GM12878 (cell line): ENCODE data around the gene KCNQ1OT1. TPM values are rescaled to one million over a fixed set of nuclear protein-coding genes. Genes with fewer than 3 reads are reported as not detected.

Experiments used
- BHLHE40 ChIP-seq, 2 experiments: fragments of 450-650 bp in 1 of 2; IDR thresholded peaks; 2 replicates each; pipeline ENCODE4 v1.6.1; 2011 to 2017; ENCODE audit warnings: low read depth in 2 of 2, borderline replicate concordance in 1 of 2, improper control_type of control experiment in 1 of 2, low read length in 1 of 2, mild to moderate bottlenecking in 1 of 2
- CREB1 ChIP-seq: IDR thresholded peaks from 2 replicates; pipeline ENCODE4 v1.6.1; 2012; ENCODE audit warnings: low read depth, mild to moderate bottlenecking, inconsistent platforms
- ETV6 ChIP-seq, 2 experiments: fragments of 450-650 bp in 1 of 2; IDR thresholded peaks in 1 of 2; conservative IDR thresholded peaks in 1 of 2; 2 replicates each; pipeline ENCODE4 v1.6.1; 2014; ENCODE audit warnings: antibody characterized with exemption in 1 of 2, borderline replicate concordance in 1 of 2, low read depth in 1 of 2, mild to moderate bottlenecking in 1 of 2, moderate library complexity in 1 of 2
- IKZF1 ChIP-seq: fragments of 450-650 bp; conservative IDR thresholded peaks from 2 replicates; pipeline ENCODE4 v1.6.1; 2017; ENCODE audit warnings: antibody characterized with exemption, mild to moderate bottlenecking
- POLR2AphosphoS2 ChIP-seq: IDR thresholded peaks from 2 replicates; pipeline ENCODE4 v1.6.1; 2011; ENCODE audit warnings: low read depth, mild to moderate bottlenecking, low read length, improper control_type of control experiment, moderate library complexity
- POLR2AphosphoS5 ChIP-seq: IDR thresholded peaks from 2 replicates; pipeline ENCODE4 v1.6.1; 2011; ENCODE audit warnings: mild to moderate bottlenecking, low read length, inconsistent platforms
- RAD21 ChIP-seq: IDR thresholded peaks from 2 replicates; pipeline ENCODE4 v1.6.1; 2011; ENCODE audit warnings: mild to moderate bottlenecking, low read depth, low read length, moderate library complexity; ENCODE audit not compliant: insufficient read depth
- YBX1 ChIP-seq: fragments of 450-650 bp; IDR thresholded peaks from 2 replicates; pipeline ENCODE4 v1.6.1; 2016; ENCODE audit warnings: antibody characterized with exemption
- polyA plus RNA-seq, 11 experiments: library from polyadenylated mRNA; depleted of rRNA in 4 of 11; unstranded in 6 of 11; stranded (reverse) in 5 of 11; fragments of >200 nt; fragmentation: Nextera tagmentation in 4 of 11; fragmentation: Illumina TruSeq in 1 of 11; extraction: Ambion mirVana in 4 of 11; extraction: Trizol in 1 of 11; gene quantifications; 1 replicate in 1 of 11; 2 replicates in 10 of 11; pipeline versions ENCODE4 v1.2.1 to v1.2.3, GENCODE V29; 2011 to 2016; ENCODE audit warnings: inconsistent platforms in 2 of 11, missing spikeins in 2 of 11, low read depth in 1 of 11
- total RNA-seq, 4 experiments: library from RNA; depleted of rRNA in 3 of 4; stranded (reverse); fragments of >200 nt in 3 of 4; fragmentation: Illumina TruSeq in 1 of 4; extraction: Trizol in 1 of 4; gene quantifications; 2 replicates each; pipeline versions ENCODE4 v1.2.1 to v1.2.3, GENCODE V29; 2013 to 2021
- TF ChIP-seq, protein P1 (sequence below): IDR thresholded peaks from 2 replicates; pipeline ENCODE4 v1.6.1; 2011; ENCODE audit warnings: mild to moderate bottlenecking, low read depth, low read length, moderate library complexity; ENCODE audit not compliant: insufficient replicate concordance
- TF ChIP-seq, protein P2 (sequence below): fragments of 450-650 bp; IDR thresholded peaks from 2 replicates; pipeline ENCODE4 v1.6.1; 2017; ENCODE audit warnings: low read depth, mild to moderate bottlenecking, moderate library complexity

Gene KCNQ1OT1
- total and polyA plus RNA-seq, 10 of the 15 experiments (the other 5 are each of a cell fraction or from before 2014, with no cell fraction given), result 0.02 to 1.6 (median 0.41) TPM

DNA sequence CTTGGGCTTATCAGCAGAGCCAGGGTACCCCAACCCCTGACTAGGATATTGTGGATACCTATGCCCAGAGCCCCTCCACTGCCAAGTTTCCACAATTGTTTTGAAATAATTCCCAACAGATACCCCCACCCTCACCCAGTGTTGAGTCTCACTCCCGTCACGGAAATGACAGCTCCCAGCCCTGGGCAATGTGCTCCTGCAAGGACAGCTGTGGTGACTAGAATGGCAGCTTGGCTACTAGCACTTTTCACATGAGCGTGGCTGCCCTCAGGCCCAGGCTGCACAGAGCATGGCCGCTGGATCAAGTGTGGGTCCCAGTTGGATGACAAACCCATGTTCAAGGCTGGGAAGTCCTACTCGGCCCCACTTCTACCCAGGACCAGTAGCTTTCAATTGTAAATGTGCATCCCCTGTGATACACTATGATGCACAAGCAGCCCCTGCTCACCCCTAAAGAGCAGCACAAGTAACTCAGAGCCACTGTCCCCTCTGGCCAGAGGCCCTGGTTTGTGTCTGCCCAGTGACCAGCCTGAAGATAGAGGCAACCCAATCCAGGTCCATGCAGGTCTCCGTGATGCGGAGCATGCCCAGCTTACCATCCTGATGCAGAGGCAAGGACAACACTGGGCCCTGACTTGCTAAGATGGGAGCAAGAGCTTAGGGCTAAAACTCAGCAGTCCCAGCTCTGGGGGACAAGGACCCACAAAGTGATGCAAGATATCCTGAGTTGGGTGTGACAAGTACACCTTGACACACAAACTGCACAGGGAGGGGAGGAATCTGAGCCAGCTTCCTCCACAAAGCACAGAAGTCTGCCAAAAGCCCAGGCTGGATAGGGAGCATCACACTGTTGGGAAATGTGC is 13.2 kb downstream of the KCNQ1OT1 start (continued):
- TF ChIP-seq, protein P1, sequence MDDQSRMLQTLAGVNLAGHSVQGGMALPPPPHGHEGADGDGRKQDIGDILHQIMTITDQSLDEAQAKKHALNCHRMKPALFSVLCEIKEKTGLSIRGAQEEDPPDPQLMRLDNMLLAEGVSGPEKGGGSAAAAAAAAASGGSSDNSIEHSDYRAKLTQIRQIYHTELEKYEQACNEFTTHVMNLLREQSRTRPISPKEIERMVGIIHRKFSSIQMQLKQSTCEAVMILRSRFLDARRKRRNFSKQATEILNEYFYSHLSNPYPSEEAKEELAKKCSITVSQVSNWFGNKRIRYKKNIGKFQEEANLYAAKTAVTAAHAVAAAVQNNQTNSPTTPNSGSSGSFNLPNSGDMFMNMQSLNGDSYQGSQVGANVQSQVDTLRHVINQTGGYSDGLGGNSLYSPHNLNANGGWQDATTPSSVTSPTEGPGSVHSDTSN, result no peak
- TF ChIP-seq YBX1 (no peak), CREB1 (no peak), IKZF1 (no peak), ETV6 (conservative IDR thresholded peaks at IDR 0.05 in 1 of 2, IDR thresholded peaks at IDR 0.05 in 1 of 2; ENCODE audit: borderline replicate concordance in 1 of 2, low read depth in 1 of 2) (no peak), POLR2AphosphoS5 (no peak), POLR2AphosphoS2 (no peak), RAD21 (no peak), BHLHE40 (IDR thresholded peaks at IDR 0.05; ENCODE audit: borderline replicate concordance in 1 of 2, low read depth in 2 of 2, low read length in 1 of 2) (no peak)
- TF ChIP-seq, protein P2, sequence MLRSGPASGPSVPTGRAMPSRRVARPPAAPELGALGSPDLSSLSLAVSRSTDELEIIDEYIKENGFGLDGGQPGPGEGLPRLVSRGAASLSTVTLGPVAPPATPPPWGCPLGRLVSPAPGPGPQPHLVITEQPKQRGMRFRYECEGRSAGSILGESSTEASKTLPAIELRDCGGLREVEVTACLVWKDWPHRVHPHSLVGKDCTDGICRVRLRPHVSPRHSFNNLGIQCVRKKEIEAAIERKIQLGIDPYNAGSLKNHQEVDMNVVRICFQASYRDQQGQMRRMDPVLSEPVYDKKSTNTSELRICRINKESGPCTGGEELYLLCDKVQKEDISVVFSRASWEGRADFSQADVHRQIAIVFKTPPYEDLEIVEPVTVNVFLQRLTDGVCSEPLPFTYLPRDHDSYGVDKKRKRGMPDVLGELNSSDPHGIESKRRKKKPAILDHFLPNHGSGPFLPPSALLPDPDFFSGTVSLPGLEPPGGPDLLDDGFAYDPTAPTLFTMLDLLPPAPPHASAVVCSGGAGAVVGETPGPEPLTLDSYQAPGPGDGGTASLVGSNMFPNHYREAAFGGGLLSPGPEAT, result no peak
